HPDE6-E6E7 (cell line): ENCODE measurements around the gene BROX.
"Not testable (repeated sequence)": the region's sequence is repeated elsewhere in the genome, so short reads cannot be mapped to it uniquely, and the experiment has no call there.

ENCODE experiments used
- DNase-seq: peaks from one replicate; pipeline ENCODE4 v3.0.0; 2011; ENCODE audit warnings: missing footprints; ENCODE audit errors: extremely low spot score

Gene BROX

GRCh38 chr1:222732216-222733159, 20.1 kb downstream of the BROX start:
- no peak for DNase-seq

- DNase-seq: no peak
These were observed 22.4 kb downstream of the BROX start for GRCh38 chr1:222734740-222735139.

DNA sequence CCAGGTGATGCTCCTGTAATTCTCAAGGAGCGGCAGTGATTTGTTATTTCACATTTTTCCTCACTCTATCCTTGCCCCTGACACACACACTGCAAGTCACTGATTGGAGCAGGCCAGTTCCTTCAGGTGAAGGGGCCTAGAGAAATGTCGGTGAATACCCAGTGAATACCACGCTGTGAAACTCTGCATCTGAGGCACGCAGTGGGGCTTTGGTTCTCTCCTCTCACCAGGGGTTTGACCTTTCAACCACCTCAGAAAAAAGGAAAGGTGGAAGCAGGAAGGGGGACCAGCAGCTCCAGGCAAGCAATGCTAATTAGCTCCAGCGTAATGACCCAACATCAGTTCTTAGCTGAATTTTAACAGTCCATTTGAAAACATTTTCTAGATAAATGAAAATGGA, 24.1 kb downstream of the BROX start:
- no peak for DNase-seq

DNA sequence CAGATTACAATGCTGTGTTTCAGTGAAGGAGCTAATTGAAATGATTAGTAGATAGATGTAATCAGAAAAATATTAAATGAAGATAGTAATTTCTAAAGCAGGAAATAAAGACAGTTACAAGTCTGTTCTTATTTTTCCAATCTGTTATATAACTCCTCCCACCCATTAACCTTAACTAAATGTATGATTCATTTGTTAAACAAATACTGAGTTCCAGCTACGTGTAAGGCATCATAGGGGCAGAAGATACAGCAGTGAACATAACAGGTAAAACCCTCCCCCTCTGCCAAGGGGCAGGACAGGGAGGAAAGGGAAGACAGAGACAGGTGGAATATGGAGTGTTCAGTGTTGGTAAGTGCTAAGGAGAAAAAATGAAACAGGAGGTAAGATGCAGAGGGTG, 24.6 kb downstream of the BROX start, which contains the start of gene FAM177B:
Gene FAM177B (plus strand): TSS at position 231 of the 400 bp plus-strand sequence. CDS start 9,344 bp downstream, outside the sequence.
- no peak for DNase-seq

- DNase-seq: no peak
These were observed 27.1 kb downstream of the BROX start for GRCh38 chr1:222739465-222739864.

DNA sequence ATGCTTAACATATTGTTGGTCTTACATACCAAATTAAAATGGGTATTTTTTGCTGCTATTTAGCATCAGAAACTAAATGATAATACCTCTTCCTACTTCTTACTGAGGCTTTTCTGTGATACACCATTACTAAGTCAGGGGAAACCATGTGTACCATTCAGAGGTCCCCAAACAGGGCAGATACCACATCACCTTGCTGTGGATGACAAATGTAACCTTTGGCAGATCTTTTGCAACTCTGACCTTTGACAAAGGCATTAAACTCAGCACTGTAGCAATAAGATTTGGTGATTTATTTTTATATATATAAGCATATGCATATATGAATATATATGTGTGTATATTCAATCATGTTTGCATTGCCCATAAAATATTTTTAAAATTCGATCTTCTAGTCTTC, 27.6 kb downstream of the BROX start:
- DNase-seq: no peak

- not testable (repeated sequence) for DNase-seq
These were observed 29.5 kb downstream of the BROX start for GRCh38 chr1:222741630-222742457.

- DNase-seq: no peak
These were observed 37.6 kb downstream of the BROX start for GRCh38 chr1:222749927-222750326.

DNA sequence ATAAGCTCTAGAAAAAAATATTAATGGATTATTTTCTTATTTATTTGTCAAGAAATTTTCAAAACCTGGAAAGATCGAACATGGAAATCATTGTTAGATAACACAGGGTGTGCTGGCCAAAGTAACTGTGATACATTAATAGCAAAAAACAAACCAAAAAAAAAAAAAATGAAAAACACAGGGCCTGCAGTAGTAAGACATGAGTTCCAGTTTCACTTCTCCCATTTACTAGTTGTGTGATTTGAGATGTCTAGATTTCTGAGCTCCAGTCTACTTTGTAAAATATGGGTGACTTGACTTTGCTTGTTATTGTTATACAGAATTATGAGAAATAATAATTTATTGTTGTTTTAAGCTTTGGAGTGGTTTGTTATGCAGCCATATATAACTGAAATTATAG, 38.3 kb downstream of the BROX start:
- no peak for DNase-seq

GRCh38 chr1:222751255-222751654, 38.9 kb downstream of the BROX start:
- DNase-seq: no peak

DNA sequence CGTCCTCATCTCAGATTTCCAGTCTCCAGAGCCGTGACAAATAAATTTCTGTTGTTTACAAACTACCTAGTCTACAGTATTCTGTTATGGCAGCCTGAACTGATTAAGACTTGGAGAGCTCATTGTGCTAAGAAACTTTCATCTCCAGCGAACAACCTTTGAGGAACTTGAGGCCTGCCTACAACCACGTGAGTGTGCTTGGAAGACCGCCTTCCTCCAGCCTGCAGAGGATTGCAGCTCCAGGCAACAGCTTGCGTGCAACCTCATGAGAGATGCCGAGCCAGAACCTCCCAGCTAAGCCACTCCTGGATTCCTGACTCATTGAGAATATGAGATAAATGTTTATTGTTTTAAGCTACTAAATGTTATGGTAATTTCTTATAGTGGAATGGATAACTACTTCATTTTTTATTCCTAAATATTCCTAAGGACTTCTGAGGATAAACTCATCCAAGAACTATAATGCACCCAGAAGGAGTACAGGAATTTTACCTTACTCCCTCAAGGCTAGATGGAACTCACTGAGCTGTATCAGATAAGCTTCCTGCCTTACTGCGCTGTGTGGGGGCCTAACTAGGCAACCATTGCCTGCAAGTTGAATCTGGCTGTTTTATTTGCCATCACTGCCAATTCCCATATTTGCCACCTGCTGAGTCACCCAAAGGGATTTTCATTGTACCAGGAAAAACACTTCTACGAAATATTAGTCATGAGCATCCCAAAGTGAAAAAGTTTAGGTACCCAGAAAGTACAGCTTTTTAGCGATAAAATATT, 42.2 kb downstream of the BROX start:
- no peak for DNase-seq

DNA sequence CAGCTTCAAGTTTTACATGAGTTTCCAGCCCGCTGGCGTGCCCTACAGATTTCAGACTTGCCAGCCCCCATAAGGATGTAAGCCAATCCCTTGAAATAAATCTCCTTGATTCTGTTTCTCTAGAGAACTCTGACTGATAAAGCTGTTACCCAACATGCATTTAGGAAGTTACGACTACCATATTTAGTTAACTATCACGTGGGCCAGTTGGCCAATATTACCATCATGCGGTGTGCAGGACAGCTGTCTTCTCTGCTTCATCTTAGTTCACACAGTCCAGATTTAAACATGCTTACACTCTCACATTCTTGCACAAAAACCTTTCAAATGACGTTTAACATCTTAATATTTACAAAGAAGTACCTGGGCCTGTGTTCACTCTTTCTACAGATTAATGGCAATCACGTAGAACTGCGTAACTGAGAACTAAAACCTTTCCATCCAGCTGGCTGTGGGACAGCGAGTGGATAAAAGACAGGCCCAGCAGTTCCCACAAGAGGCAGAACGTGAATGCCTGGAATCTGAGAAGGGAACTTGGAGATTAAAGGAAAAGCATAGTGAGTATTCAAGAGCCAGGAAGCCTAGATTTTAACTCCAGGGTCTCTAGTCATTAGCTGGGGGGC, 45.4 kb downstream of the BROX start:
- DNase-seq: no peak

DNA sequence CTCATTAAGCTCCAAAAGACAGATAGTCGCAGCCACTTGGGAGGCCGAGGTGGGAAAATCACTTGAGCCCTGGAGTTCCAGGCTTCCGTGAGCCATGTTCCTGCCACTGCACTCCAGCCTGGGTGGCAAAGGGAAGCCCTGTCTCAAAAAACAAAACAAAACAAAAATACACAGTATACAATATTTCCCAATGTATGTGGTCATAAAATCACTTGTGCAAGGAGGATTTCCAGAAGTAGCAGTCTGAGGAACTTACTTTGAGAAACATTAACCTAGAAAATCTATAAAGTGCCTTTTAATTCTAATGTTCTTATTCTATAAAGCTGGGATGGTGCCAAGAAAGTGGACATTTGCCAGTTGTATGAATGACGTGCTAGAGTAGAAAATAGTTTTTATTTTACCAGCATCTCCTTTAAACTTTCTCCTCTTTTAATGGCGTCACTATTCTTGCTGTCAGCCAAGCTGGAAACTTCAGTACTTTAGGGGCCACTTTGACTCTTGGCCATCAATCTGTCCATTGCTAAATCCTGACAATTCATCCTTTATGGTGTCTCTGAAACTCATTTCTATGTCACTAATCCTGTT, 47.2 kb downstream of the BROX start:
- no peak for DNase-seq

- no peak for DNase-seq
These were observed 48.7 kb downstream of the BROX start for GRCh38 chr1:222761083-222761482.

DNA sequence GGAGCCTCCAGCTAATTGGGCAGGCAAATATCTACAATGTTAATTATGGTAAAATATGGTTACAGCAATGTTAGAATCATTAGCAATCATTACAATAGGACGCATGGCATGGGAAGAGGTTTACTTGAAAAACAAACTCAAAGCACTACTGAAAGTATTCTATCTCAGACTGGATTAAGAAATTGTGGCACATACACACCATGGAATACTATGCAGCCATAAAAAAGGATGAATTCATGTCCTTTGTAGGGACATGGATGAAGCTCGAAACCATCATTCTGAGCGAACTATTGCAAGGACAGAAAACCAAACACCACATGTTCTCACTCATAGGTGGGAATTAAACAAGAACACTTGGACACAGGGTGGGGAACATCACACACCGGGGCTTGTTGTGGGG, 49.8 kb downstream of the BROX start:
- not testable (repeated sequence) for DNase-seq

- DNase-seq: no peak
These were observed 54.8 kb downstream of the BROX start for GRCh38 chr1:222767152-222767571.

GRCh38 chr1:222768592-222768991, 56.2 kb downstream of the BROX start:
- no peak for DNase-seq

DNA sequence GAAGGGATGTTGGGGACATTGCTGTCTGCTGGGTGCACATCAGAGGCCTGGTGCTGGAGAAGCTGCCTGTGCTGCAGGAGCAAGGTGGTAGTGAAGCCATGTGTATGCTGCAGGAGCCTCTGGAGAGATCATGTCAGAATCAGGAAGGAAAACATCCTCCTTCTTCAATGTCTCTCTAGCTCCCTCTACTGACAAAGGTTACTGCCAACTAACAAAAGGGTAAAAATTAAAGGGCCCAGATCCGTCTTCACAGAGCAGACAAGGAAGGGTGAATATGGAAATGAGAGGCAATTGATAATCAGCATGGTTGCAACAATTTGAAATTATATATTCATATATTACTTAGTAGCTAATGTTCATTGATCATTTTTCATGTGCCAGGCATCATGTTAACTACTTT, 56.8 kb downstream of the BROX start:
- DNase-seq: no peak

GRCh38 chr1:222769971-222770620, 57.7 kb downstream of the BROX start:
- no peak for DNase-seq

DNA sequence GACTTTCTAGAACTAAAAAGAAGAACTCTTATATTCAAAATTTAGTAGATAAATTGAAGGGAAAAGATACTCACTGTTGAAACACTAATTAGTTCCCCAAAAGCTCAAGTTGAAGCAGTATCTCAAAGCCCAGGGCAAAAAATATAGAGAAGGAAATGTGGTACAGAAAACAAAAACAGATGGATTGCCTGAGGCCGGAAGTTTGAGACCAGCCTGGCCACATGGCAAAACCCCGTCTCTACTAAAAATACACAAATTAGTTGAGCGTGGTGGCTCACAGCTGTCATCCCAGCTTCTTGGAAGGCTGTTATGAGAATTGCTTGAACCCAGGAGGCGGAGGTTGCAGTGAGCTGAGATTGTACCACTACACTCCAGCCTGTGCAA, 60.6 kb downstream of the BROX start:
- DNase-seq: no peak
